Osteocyte (in vitro differentiated cells): ENCODE measurements around the gene PTGS2. TPM values are rescaled to one million over a fixed set of nuclear protein-coding genes. Genes with fewer than 3 reads are reported as not detected.

Experiments
- DNase-seq: peaks from one replicate; pipeline ENCODE4 v3.0.0; 2021; ENCODE audit warnings: mixed read lengths; ENCODE audit not compliant: unreplicated experiment; ENCODE audit errors: extremely low spot score
- H3K27ac Mint-ChIP-seq: one replicate; pipeline ENCODE4 v1.8.0; 2021; ENCODE audit warnings: mild to moderate bottlenecking, mixed read lengths; ENCODE audit not compliant: unreplicated experiment
- H3K27me3 Mint-ChIP-seq: one replicate; pipeline ENCODE4 v1.8.0; 2021; ENCODE audit warnings: mixed read lengths; ENCODE audit not compliant: unreplicated experiment
- H3K36me3 Mint-ChIP-seq: one replicate; pipeline ENCODE4 v1.8.0; 2021; ENCODE audit warnings: mixed read lengths; ENCODE audit not compliant: unreplicated experiment
- H3K4me1 Mint-ChIP-seq: one replicate; pipeline ENCODE4 v1.8.0; 2021; ENCODE audit warnings: mixed read lengths; ENCODE audit not compliant: unreplicated experiment
- H3K4me3 Mint-ChIP-seq: one replicate; pipeline ENCODE4 v1.8.0; 2021; ENCODE audit warnings: mild to moderate bottlenecking, moderate library complexity, mixed read lengths; ENCODE audit not compliant: unreplicated experiment
- H3K9me3 Mint-ChIP-seq: one replicate; pipeline ENCODE4 v1.8.0; 2021; ENCODE audit warnings: mixed read lengths; ENCODE audit not compliant: unreplicated experiment
- total RNA-seq: library from RNA; stranded (reverse); gene quantifications from 2 replicates; pipeline ENCODE4 v1.2.1, GENCODE V29; 2021
- TF ChIP-seq, protein P1 (sequence below): fragments of 200-600 bp; sonication (generic); IDR thresholded peaks from 2 replicates; pipeline ENCODE4 v1.5.0; 2021; ENCODE audit warnings: antibody characterized with exemption, mild to moderate bottlenecking, moderate library complexity

PTGS2 gene
- total RNA-seq, 1 donor from 2014 or later = 4.3 TPM

DNA sequence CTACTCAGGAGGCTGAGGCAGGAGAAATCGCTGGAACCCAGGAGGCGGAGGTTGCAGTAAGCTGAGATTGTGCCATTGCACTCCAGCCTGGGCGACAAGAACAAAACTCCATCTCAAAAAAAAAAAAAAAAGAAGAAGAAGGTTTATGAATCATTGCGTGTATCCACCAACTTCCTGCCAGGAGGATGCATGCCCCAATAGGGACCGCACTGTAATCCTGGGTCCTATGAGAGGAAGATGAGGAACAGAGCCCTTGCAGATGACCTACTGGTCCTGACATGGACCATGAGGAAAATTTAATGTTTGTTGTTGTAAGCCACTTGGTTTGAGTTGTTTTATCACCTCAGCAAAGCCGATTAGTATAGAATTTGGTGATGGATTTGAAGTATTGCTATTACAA lies 56.7 kb downstream of the PTGS2 start:
- H3K4me1 Mint-ChIP-seq = no peaks in the 10 kb centered on the region
- H3K9me3 Mint-ChIP-seq = no peaks in the 10 kb centered on the region
- no peak overlapping the region for H3K27ac Mint-ChIP-seq
- TF ChIP-seq, protein P1, sequence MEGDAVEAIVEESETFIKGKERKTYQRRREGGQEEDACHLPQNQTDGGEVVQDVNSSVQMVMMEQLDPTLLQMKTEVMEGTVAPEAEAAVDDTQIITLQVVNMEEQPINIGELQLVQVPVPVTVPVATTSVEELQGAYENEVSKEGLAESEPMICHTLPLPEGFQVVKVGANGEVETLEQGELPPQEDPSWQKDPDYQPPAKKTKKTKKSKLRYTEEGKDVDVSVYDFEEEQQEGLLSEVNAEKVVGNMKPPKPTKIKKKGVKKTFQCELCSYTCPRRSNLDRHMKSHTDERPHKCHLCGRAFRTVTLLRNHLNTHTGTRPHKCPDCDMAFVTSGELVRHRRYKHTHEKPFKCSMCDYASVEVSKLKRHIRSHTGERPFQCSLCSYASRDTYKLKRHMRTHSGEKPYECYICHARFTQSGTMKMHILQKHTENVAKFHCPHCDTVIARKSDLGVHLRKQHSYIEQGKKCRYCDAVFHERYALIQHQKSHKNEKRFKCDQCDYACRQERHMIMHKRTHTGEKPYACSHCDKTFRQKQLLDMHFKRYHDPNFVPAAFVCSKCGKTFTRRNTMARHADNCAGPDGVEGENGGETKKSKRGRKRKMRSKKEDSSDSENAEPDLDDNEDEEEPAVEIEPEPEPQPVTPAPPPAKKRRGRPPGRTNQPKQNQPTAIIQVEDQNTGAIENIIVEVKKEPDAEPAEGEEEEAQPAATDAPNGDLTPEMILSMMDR = no peak
- DNase-seq = no peak
- H3K4me3 Mint-ChIP-seq = no peak overlapping the region
- no peaks in the 10 kb centered on the region for H3K27me3 Mint-ChIP-seq
- H3K36me3 Mint-ChIP-seq = no peaks in the 10 kb centered on the region

Other genes with a start within 250 kb of the PTGS2 start
- gene PDC, start 219.3 kb downstream of the PTGS2 start, total RNA-seq = not detected in 2 replicates
- gene PLA2G4A, start 148.5 kb upstream of the PTGS2 start, total RNA-seq = 1.5 and 2.4 TPM in 2 replicates